ENCODE results near the gene GSTK1. TPM values are rescaled to one million over a fixed set of nuclear protein-coding genes. Genes with fewer than 3 reads are reported as not detected.
"Not testable (repeated sequence)": the region's sequence is repeated elsewhere in the genome, so short reads cannot be mapped to it uniquely, and the experiment has no call there.

GSTK1 gene
- polyA plus RNA-seq (2013, experiment 1 of 2), result 89.5 TPM
- polyA plus RNA-seq (2013, experiment 2 of 2), result 79.0 TPM

- peak within 1 kb of the TSS; percentile 36 for H3K27ac ChIP-seq (ENCODE audit: low read depth, low read length, severe bottlenecking)
- H3K4me1 ChIP-seq (ENCODE audit: control insufficient read depth, insufficient read depth, low read length, poor library complexity, severe bottlenecking), result no peaks in the 10 kb centered on the region
- WGBS, 2 experiments (ENCODE audit: insufficient coverage in 2 of 2), result 7 to 11% methylated on average over 36 to 39 of the region's 48 CpGs
- H3K9me3 ChIP-seq (ENCODE audit: control insufficient read depth, low read length), result no peaks in the 10 kb centered on the region
- peaks cover 25% of the 10 kb centered on the region for H3K36me3 ChIP-seq (ENCODE audit: control insufficient read depth, insufficient read depth, low read length)
- H3K4me3 ChIP-seq (ENCODE audit: extremely low read depth, insufficient read depth, low read length, poor library complexity, severe bottlenecking), result peak within 1 kb of the TSS; percentile 65
Measured at GRCh38 chr7:143263266-143264195, at the start of gene GSTK1. TSS of gene GSTK1 (plus strand) at chr7:143263441. CDS start at chr7:143263514, 73 bp downstream.

DNA sequence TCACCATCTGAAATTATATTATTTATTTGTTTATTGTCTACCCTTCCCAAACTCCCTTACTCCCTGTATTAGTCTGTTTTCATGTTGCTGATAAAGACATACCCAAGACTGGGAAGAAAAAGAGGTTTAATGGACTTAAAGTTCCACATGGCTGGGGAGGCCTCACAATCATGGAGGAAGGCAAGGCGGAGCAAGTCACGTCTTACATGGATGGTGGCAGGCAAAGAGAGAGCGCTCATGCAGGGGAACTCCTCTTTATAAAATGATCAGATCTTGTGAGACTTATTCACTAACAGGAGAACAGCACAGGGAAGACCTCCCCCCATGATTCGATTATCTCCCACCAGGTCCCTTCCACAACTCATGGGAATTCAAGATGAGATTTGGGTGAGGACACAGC, 49.8 kb upstream of the GSTK1 start:
- H3K4me1 ChIP-seq (ENCODE audit: control insufficient read depth, insufficient read depth, low read length, poor library complexity, severe bottlenecking); H3K27ac ChIP-seq (ENCODE audit: low read depth, low read length, severe bottlenecking); H3K36me3 ChIP-seq (ENCODE audit: control insufficient read depth, insufficient read depth, low read length); H3K9me3 ChIP-seq (ENCODE audit: control insufficient read depth, low read length); H3K4me3 ChIP-seq (ENCODE audit: extremely low read depth, insufficient read depth, low read length, poor library complexity, severe bottlenecking): not testable (repeated sequence)
- WGBS, 2 experiments (ENCODE audit: insufficient coverage in 2 of 2), result 91 to 100% methylated on average over 2 to 4 of the region's 4 CpGs

DNA sequence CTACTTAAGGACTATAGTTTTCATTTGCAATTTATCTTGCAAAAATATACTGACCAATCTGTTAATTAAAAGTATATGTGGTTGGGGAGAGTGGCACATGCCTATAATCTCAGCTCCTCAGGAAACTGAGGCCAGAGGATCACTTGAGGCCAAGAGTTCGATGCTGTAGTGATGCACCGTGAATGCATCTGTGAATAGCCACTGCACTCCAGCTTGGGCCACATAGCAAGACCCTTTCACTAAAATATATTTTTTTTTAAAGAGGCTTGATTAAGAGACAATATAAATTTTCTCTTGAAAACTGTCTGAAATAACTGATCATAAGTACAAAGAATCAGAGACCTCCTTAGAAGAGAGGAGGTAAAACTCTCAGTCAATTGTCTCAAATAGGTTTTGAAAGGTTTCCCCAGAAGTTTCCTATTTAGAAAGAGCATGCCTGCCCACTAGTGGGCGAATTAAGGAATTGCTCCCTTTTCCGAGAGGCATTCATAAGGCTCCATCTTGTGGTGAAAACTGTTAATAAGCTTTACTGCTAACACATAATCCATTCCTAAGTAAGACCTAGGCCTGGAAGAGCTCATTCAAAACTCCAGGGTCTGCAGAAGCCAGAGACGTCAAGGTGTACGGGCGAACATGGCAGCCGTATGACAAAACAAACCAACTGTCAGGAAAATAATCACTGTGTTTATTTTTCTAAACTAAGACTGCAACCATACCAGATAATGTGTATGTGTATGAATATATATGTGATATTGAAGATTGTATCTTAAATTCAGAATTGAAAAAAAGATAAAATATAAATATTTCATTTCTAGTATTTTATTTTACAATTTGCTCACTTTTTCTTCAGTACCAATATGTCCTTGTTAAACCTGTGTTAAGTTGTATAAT, 48.2 kb upstream of the GSTK1 start:
- H3K4me3 ChIP-seq (ENCODE audit: extremely low read depth, insufficient read depth, low read length, poor library complexity, severe bottlenecking), result no peak overlapping the region
- H3K27ac ChIP-seq (ENCODE audit: low read depth, low read length, severe bottlenecking), result no peak overlapping the region
- H3K4me1 ChIP-seq (ENCODE audit: control insufficient read depth, insufficient read depth, low read length, poor library complexity, severe bottlenecking), result no peaks in the 10 kb centered on the region
- no peaks in the 10 kb centered on the region for H3K36me3 ChIP-seq (ENCODE audit: control insufficient read depth, insufficient read depth, low read length)
- 30 to 80% methylated on average over 1 to 2 of the region's 8 CpGs for WGBS, 2 experiments (ENCODE audit: insufficient coverage in 2 of 2)
- no peaks in the 10 kb centered on the region for H3K9me3 ChIP-seq (ENCODE audit: control insufficient read depth, low read length)

DNA sequence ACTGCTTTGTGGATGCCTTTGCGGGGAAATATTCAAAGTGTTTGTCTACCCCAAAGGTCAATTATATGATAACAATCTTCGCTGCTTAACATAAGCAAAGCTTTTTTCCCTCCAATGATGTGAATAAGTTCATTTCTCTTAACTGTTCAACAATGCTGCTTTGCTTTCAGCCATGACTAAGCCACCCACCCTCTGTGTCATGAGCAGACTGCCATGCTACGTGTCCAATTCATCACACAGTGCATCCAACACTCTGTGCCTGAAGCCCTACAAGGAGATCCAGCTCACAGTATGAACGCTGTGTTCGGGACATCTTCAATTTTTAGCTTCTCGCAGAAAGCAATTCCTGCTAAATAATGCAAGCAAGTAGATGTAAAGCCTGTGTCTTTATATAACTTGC, 47.1 kb upstream of the GSTK1 start:
- H3K27ac ChIP-seq (ENCODE audit: low read depth, low read length, severe bottlenecking), result no peak overlapping the region
- no peaks in the 10 kb centered on the region for H3K36me3 ChIP-seq (ENCODE audit: control insufficient read depth, insufficient read depth, low read length)
- no peaks in the 10 kb centered on the region for H3K9me3 ChIP-seq (ENCODE audit: control insufficient read depth, low read length)
- WGBS, 2 experiments (ENCODE audit: insufficient coverage in 2 of 2), result 79 to 89% methylated on average over 3 to 6 of the region's 6 CpGs
- no peak overlapping the region for H3K4me3 ChIP-seq (ENCODE audit: extremely low read depth, insufficient read depth, low read length, poor library complexity, severe bottlenecking)
- no peaks in the 10 kb centered on the region for H3K4me1 ChIP-seq (ENCODE audit: control insufficient read depth, insufficient read depth, low read length, poor library complexity, severe bottlenecking)

- 100% methylated on average over 1 to 2 of the region's 2 CpGs for WGBS, 2 experiments (ENCODE audit: insufficient coverage in 2 of 2)
- H3K4me3 ChIP-seq (ENCODE audit: extremely low read depth, insufficient read depth, low read length, poor library complexity, severe bottlenecking), result no peak overlapping the region
- no peaks in the 10 kb centered on the region for H3K36me3 ChIP-seq (ENCODE audit: control insufficient read depth, insufficient read depth, low read length)
- no peak overlapping the region for H3K27ac ChIP-seq (ENCODE audit: low read depth, low read length, severe bottlenecking)
- no peaks in the 10 kb centered on the region for H3K9me3 ChIP-seq (ENCODE audit: control insufficient read depth, low read length)
- H3K4me1 ChIP-seq (ENCODE audit: control insufficient read depth, insufficient read depth, low read length, poor library complexity, severe bottlenecking), result no peaks in the 10 kb centered on the region
Measured at GRCh38 chr7:143216686-143217085, 46.6 kb upstream of the GSTK1 start.

- no peak overlapping the region for H3K27ac ChIP-seq (ENCODE audit: low read depth, low read length, severe bottlenecking)
- H3K4me1 ChIP-seq (ENCODE audit: control insufficient read depth, insufficient read depth, low read length, poor library complexity, severe bottlenecking), result no peaks in the 10 kb centered on the region
- WGBS, 2 experiments (ENCODE audit: insufficient coverage in 2 of 2), result 89% methylated on average over 1 of the region's 2 CpGs; no CpG with 5 or more reads in 1 of the 2 experiments
- H3K9me3 ChIP-seq (ENCODE audit: control insufficient read depth, low read length), result no peaks in the 10 kb centered on the region
- H3K4me3 ChIP-seq (ENCODE audit: extremely low read depth, insufficient read depth, low read length, poor library complexity, severe bottlenecking), result no peak overlapping the region
- no peaks in the 10 kb centered on the region for H3K36me3 ChIP-seq (ENCODE audit: control insufficient read depth, insufficient read depth, low read length)
Measured at GRCh38 chr7:143217806-143218205, 45.4 kb upstream of the GSTK1 start.

DNA sequence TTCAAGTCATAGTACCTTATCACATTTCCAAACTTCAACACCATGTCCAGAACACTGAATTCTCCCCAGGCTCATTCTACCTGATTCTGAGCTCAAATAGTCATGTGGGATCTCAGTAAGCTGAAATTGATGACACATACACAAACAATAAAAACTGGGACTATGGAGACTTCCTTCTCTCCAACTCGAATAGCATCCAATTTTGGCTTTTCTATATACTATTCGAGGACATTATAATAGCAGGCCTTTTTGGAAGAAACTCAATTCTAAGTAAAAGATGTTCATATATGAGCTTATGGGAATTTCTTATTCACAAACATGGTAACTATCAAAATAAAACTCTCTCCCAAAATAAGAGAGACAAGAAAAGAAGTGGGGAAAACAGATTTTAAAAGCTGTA, 42.0 kb upstream of the GSTK1 start:
- H3K4me3 ChIP-seq (ENCODE audit: extremely low read depth, insufficient read depth, low read length, poor library complexity, severe bottlenecking), result no peak overlapping the region
- no peaks in the 10 kb centered on the region for H3K4me1 ChIP-seq (ENCODE audit: control insufficient read depth, insufficient read depth, low read length, poor library complexity, severe bottlenecking)
- no peaks in the 10 kb centered on the region for H3K9me3 ChIP-seq (ENCODE audit: control insufficient read depth, low read length)
- no peak overlapping the region for H3K27ac ChIP-seq (ENCODE audit: low read depth, low read length, severe bottlenecking)
- WGBS, 2 experiments (ENCODE audit: insufficient coverage in 2 of 2), result no CpG with 5 or more reads among the region's 2 CpGs
- H3K36me3 ChIP-seq (ENCODE audit: control insufficient read depth, insufficient read depth, low read length), result no peaks in the 10 kb centered on the region

DNA sequence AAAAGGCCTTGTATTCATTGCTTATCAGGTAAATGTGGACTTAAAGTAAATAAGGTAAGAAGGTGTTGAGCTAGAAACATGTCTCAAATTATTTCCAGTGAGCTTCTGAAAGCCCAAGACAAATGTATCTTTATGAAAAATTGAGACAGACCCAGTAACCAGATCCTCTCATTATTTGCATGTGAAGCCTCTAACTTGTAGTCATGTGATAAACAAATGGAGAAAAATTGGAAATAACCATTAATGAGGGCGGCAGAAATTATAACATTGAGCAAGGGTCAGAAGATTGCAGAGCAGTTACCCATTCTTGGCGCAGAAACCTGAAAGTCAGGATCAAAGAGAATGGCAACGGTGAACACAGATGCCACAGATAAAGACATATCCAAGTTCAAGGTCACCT, 41.5 kb upstream of the GSTK1 start, which contains the start of gene TAS2R40:
Gene TAS2R40 (plus strand): TSS at position 301 of the 400 bp plus-strand sequence. CDS start 42 bp downstream, at position 343.
- WGBS, 2 experiments (ENCODE audit: insufficient coverage in 2 of 2), result 95 to 98% methylated on average over 3 of the region's 3 CpGs
- H3K4me3 ChIP-seq (ENCODE audit: extremely low read depth, insufficient read depth, low read length, poor library complexity, severe bottlenecking), result no peak within 1 kb of the TSS

GRCh38 chr7:143222782-143223181, 40.5 kb upstream of the GSTK1 start:
- Histone ChIP-seq H3K27ac (ENCODE audit: low read depth, low read length, severe bottlenecking) (no peak overlapping the region), H3K9me3 (ENCODE audit: control insufficient read depth, low read length) (no peaks in the 10 kb centered on the region), H3K36me3 (ENCODE audit: control insufficient read depth, insufficient read depth, low read length) (no peaks in the 10 kb centered on the region), H3K4me1 (ENCODE audit: control insufficient read depth, insufficient read depth, low read length, poor library complexity, severe bottlenecking) (no peaks in the 10 kb centered on the region), H3K4me3 (ENCODE audit: extremely low read depth, insufficient read depth, low read length, poor library complexity, severe bottlenecking) (no peak overlapping the region)
- 81 to 93% methylated on average over 4 to 5 of the region's 7 CpGs for WGBS, 2 experiments (ENCODE audit: insufficient coverage in 2 of 2)

More for the DNA sequence above, 41.5 kb upstream of the GSTK1 start, which contains the start of gene TAS2R40:
- no peaks in the 10 kb centered on the region for H3K4me1 ChIP-seq (ENCODE audit: control insufficient read depth, insufficient read depth, low read length, poor library complexity, severe bottlenecking)
- H3K9me3 ChIP-seq (ENCODE audit: control insufficient read depth, low read length), result no peaks in the 10 kb centered on the region
- H3K27ac ChIP-seq (ENCODE audit: low read depth, low read length, severe bottlenecking), result no peak within 1 kb of the TSS
- no peaks in the 10 kb centered on the region for H3K36me3 ChIP-seq (ENCODE audit: control insufficient read depth, insufficient read depth, low read length)

GRCh38 chr7:143223784-143224183, 39.5 kb upstream of the GSTK1 start:
- H3K36me3 ChIP-seq (ENCODE audit: control insufficient read depth, insufficient read depth, low read length), result no peaks in the 10 kb centered on the region
- H3K27ac ChIP-seq (ENCODE audit: low read depth, low read length, severe bottlenecking), result no peak overlapping the region
- no peaks in the 10 kb centered on the region for H3K9me3 ChIP-seq (ENCODE audit: control insufficient read depth, low read length)
- no peak overlapping the region for H3K4me3 ChIP-seq (ENCODE audit: extremely low read depth, insufficient read depth, low read length, poor library complexity, severe bottlenecking)
- no peaks in the 10 kb centered on the region for H3K4me1 ChIP-seq (ENCODE audit: control insufficient read depth, insufficient read depth, low read length, poor library complexity, severe bottlenecking)
- WGBS, 2 experiments (ENCODE audit: insufficient coverage in 2 of 2), result 95% methylated on average over 2 of the region's 4 CpGs

All from mesodermal cell (in vitro differentiated cells).